Measurements from ENCODE around the gene UBE2U.

The UBE2U gene

GRCh38 chr1:64266991-64267390, 63.6 kb downstream of the UBE2U start:
- DNase-seq (ENCODE audit: low spot score): no peak
- in situ Hi-C loops (cut with MboI; ENCODE audit: low sequenced_read_pairs, unreplicated experiment): loop anchor here (25.0 kb wide), 1 partner anchor 545 kb away; no protein-coding TSS in a partner anchor
- TF ChIP-seq CTCF (IDR thresholded peaks at IDR 0.05; ENCODE audit: borderline replicate concordance, control extremely low read depth, extremely low read depth, insufficient read depth, missing control alignments): no peak

- peak; percentile 61 for DNase-seq (ENCODE audit: low spot score)
- in situ Hi-C loops (cut with MboI; ENCODE audit: low sequenced_read_pairs, unreplicated experiment): loop anchor here (25.0 kb wide), 1 partner anchor 543 kb away; no protein-coding TSS in a partner anchor
- peak; percentile 41 for TF ChIP-seq CTCF (IDR thresholded peaks at IDR 0.05; ENCODE audit: borderline replicate concordance, control extremely low read depth, extremely low read depth, insufficient read depth, missing control alignments)
Observed at GRCh38 chr1:64268653-64269557, 65.5 kb downstream of the UBE2U start.

GRCh38 chr1:64269558-64269884, 66.1 kb downstream of the UBE2U start:
- TF ChIP-seq CTCF (IDR thresholded peaks at IDR 0.05; ENCODE audit: borderline replicate concordance, control extremely low read depth, extremely low read depth, insufficient read depth, missing control alignments): no peak
- DNase-seq (ENCODE audit: low spot score): no peak
- in situ Hi-C loops (cut with MboI; ENCODE audit: low sequenced_read_pairs, unreplicated experiment): loop anchor here (25.0 kb wide), 1 partner anchor 543 kb away; no protein-coding TSS in a partner anchor

GRCh38 chr1:64280001-64280400, 76.6 kb downstream of the UBE2U start:
- in situ Hi-C loops (cut with MboI; ENCODE audit: low sequenced_read_pairs, unreplicated experiment): no loop called here
- no peak for TF ChIP-seq CTCF (IDR thresholded peaks at IDR 0.05; ENCODE audit: borderline replicate concordance, control extremely low read depth, extremely low read depth, insufficient read depth, missing control alignments)
- DNase-seq (ENCODE audit: low spot score): no peak

- in situ Hi-C loops (cut with MboI; ENCODE audit: low sequenced_read_pairs, unreplicated experiment): no loop called here
- no peak for DNase-seq (ENCODE audit: low spot score)
- no peak for TF ChIP-seq CTCF (IDR thresholded peaks at IDR 0.05; ENCODE audit: borderline replicate concordance, control extremely low read depth, extremely low read depth, insufficient read depth, missing control alignments)
Observed at GRCh38 chr1:64282351-64282750, 78.9 kb downstream of the UBE2U start.

- TF ChIP-seq CTCF (IDR thresholded peaks at IDR 0.05; ENCODE audit: borderline replicate concordance, control extremely low read depth, extremely low read depth, insufficient read depth, missing control alignments): no peak
- in situ Hi-C loops (cut with MboI; ENCODE audit: low sequenced_read_pairs, unreplicated experiment): no loop called here
- DNase-seq (ENCODE audit: low spot score): no peak
Observed at GRCh38 chr1:64287071-64287470, 83.6 kb downstream of the UBE2U start.
